KBM-7 (cell line): Measurements from ENCODE around the gene CACNA1C.

ENCODE experiments used
- DNase-seq: peaks from one replicate; pipeline ENCODE4 v3.0.0-alpha.2; 2015
- in situ Hi-C: fragments of 300-500 bp; cut with MboI; formaldehyde crosslinking; loops from 2 replicates; pipeline ENCODE4 v1.14.3; 2020; ENCODE audit warnings: low sequenced_read_pairs, low pct_unique_long_range_greater_than_20kb, mixed read lengths

The CACNA1C gene

GRCh38 chr12:2334271-2334670 is 281.5 kb downstream of the CACNA1C start:
- DNase-seq: no peak
- in situ Hi-C loops: no loop called here

DNA sequence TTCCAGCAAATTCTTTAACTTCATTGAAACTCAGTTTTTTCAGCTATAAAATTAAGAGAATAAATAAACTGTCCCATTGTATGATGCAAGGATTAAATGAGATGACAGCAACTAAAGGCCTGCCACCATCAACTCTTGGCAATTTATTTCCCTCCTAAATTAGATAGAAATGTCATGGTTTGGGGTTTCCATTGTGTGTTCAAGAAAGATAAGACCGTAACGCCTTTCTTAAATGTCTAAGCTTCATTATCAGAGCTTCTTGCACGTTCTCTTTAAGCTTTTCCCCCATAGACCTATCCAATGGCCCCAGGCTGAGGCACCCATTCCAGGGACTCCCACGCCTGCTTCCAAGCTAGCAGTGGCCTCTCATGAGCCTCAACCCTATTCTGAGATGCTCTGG is 281.9 kb downstream of the CACNA1C start:
- in situ Hi-C loops: no loop called here

DNA sequence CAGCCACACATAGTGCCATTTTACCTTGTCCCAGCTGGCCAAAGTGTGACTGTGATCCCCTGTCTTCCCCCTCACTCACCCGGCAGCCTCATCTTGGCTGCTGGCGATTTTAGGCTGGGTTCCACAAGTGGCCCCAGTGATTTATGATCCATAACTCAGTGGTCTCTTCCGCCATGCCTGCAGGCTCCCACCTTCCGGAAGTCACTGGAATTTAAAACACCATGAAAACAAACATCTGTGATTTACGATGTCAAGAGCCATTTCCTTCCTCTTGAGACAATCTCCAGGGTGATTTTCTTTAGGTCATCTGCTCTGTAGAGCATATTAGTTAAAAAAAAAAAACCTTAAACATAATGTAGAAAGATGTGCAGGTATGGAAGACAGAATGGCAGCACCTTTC is 282.3 kb downstream of the CACNA1C start:
- in situ Hi-C loops: no loop called here
- peak; percentile 62 for DNase-seq

More for the DNA sequence above, 281.9 kb downstream of the CACNA1C start:
- no peak for DNase-seq

- peak; percentile 36 for DNase-seq
- in situ Hi-C loops: no loop called here
Measured at GRCh38 chr12:2335513-2335912, 282.7 kb downstream of the CACNA1C start.

- in situ Hi-C loops: no loop called here
- DNase-seq: no peak
Measured at GRCh38 chr12:2335916-2336315, 283.1 kb downstream of the CACNA1C start.

DNA sequence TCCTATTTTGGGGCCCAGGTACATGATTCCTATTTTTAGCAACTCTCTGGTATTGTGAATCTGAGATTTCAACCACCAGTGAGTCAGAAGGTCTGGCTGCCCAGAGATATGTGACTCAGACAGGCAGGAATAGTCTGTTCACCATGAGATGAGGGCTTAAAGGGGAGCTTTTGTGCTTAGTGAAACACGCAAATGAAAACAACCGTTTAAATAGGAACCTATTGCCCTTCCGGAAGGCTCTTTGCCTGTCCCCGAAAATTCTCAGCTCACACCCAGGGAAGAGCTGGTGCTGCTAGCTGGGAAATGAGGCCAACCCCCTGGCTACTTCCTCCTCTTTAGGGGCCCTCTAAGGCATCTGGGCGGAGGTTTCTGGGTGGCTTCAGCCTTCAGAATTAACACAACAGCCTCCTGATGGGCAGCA is 283.6 kb downstream of the CACNA1C start:
- in situ Hi-C loops: no loop called here
- DNase-seq: peak; percentile 48

DNA sequence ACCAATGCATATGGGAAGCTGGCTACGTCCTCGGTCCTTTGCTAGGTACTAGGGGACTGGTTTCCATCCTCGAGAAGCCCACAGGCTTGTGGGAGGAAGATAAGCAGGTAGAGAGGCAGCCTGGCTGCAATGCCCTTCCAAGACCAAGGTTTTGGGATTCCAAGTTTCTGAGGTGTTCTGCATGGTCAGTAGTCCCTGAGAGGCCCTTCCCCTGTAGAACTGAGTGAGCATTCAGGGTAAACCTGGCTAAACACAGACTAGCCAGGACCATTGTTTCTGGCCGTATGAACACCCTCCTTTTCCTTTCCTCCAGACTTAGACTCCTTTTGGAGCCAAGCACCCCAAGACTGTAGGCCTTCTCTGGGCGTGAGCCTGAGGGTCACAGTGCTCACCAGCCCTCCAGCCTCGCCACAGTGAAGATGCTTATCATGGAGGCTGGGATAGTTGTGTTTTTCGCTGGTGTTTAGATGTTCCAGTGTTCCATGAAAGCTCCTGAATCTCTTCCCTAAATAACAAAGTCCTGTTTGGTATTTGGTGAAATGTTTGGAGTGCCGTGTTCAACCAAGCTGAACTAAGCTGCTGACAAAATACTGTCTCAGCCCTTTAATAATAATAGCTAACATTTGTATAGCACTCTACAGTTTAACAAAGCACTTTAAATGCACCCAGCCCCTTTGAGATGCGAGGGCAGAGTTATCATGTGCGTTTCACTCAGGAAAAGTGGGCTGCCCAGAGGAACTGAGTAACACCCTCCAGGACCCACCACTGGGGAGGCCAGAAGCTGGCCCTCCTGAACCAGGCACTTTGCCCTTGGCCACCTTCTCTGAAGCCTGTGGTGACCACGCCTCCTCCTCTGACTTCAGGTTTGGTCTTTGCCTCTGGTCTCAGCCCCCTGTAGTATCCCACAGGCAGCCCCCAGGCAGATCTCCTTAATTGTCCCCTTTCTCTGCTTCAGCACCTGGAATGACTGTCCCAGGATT is 284.5 kb downstream of the CACNA1C start:
- no peak for DNase-seq
- in situ Hi-C loops: no loop called here

- DNase-seq: no peak
- in situ Hi-C loops: no loop called here
Measured at GRCh38 chr12:2338381-2338780, 285.6 kb downstream of the CACNA1C start.

- no peak for DNase-seq
- in situ Hi-C loops: no loop called here
Measured at GRCh38 chr12:2338991-2339431, 286.2 kb downstream of the CACNA1C start.

GRCh38 chr12:2341051-2341751 is 288.4 kb downstream of the CACNA1C start:
- no peak for DNase-seq
- in situ Hi-C loops: no loop called here

DNA sequence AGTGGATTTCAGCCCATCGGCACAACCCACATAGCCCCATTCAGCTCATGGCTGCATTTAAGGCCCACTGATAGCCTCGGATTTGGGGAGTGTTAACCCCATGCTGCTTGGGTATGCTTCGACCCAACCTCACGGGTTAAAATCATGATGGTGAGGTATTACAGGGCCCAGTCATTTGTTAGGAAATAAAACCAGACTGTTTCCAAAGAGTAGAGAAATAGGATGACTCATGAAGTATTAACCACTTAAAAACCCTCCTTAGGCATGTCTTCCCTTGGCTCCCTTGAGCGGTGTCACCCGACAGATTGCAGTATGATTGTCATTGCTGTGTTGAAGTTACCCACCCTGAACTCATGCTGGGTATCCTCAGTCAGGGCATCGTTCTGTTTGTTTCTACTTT is 289.1 kb downstream of the CACNA1C start:
- no peak for DNase-seq
- in situ Hi-C loops: no loop called here

GRCh38 chr12:2343681-2344080 is 290.9 kb downstream of the CACNA1C start:
- in situ Hi-C loops: no loop called here
- DNase-seq: no peak

DNA sequence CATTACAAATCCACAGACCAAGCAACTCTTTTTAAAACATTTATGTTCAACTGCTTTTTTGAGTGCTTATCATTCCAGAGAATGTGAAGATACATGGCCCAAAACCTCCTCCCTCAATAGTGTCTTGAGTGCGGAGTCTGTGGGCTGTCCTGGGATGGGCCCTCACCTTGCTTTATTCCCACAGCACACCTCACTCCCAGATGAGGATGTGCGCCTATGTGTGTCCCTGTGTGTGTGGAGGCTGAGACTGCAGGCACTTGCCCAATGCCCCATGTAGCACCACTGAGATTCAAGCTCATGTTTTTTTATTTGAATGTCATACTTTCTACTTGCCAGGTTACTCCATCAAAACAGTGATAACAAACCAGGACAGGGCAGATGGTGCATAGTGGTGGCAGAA is 291.7 kb downstream of the CACNA1C start:
- in situ Hi-C loops: no loop called here
- DNase-seq: no peak

- DNase-seq: no peak
- in situ Hi-C loops: no loop called here
Measured at GRCh38 chr12:2344885-2345284, 292.1 kb downstream of the CACNA1C start.

DNA sequence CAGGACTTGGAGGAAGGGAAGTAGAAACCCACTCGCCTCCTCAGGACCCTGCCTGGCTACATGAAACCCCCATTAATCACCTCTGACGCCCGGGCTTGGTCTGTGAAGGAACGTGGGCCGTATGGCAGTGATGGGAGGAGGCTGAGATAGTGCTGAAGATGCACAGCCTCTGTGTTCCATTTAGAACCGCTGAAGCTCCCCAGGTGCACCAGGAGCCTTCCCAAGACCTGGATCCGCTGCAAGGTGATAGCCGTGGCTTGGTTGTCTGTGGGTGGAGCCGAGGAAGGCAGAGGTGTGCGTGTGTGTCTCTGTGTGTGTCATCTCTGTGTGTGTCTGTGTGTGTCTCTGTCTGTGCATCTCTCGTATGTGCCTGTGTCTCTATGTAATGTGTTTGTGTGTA is 293.1 kb downstream of the CACNA1C start:
- in situ Hi-C loops: no loop called here
- DNase-seq: no peak

- no peak for DNase-seq
- in situ Hi-C loops: no loop called here
Measured at GRCh38 chr12:2346416-2346815, 293.6 kb downstream of the CACNA1C start.

- in situ Hi-C loops: no loop called here
- no peak for DNase-seq
Measured at GRCh38 chr12:2347137-2347843, 294.5 kb downstream of the CACNA1C start.

DNA sequence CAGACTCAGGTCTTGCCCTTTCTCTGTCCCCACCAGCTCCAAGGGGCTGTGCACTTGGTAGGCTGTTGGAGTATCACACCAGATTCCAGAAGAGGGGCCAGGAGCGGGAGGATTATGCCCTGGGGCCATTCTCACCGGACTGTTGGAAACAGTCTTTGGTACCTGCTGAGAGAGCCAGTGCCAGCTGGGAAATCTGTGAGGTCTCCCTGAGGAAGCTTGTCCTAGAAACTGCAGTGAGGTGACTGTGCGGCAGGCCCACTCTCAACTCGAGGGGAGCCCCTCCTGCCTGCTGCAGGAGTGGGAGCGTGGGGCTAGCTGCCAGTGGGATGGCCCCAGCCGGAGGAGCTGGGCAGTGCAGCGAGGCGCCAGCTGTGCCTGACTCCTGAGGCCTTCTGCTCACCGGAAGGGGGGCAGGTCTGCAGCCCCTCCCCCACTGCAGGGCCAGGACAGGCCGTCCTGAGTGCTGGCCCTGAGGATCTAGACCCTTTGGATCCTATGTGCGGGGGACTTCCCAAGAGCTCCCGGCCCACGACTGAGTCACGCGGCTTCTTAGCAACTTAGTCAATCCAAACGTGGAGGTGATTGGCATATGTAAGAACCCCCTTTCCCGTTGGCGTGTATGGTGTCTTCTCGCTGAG is 295.2 kb downstream of the CACNA1C start:
- DNase-seq: no peak
- in situ Hi-C loops: no loop called here

DNA sequence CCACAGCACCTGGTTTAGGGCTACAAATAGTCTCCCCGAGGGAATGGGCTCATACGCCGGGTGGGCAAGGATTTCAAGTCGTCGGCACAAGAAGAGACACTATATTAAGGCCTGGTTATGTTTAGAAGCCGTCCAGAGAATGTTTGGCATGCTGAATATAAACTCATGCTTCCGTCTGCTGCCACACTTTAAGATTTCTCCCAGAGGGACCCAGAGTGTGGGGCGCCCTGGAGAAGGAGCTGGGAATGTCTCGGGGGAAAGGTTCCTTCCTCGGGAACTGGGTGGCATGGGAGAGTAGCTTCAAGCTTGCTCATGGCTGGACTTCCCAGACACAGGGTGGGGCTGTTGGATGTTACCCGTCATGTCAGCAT is 295.7 kb downstream of the CACNA1C start:
- DNase-seq: no peak
- in situ Hi-C loops: no loop called here
